H9 (cell line): Measurements from ENCODE around the gene CASQ1. TPM values are rescaled to one million over a fixed set of nuclear protein-coding genes. Genes with fewer than 3 reads are reported as not detected.

Experiments used
- DNase-seq: peaks from one replicate; pipeline ENCODE4 v3.0.0-alpha.2; 2017
- H2AFZ ChIP-seq: one replicate; pipeline ENCODE4 v1.6.1; 2013; ENCODE audit warnings: mild to moderate bottlenecking, low read length, control low read depth, moderate library complexity
- H2AK5ac ChIP-seq: 2 replicates; pipeline ENCODE4 v1.6.1; 2013; ENCODE audit warnings: low read length, control low read depth, mixed read lengths; ENCODE audit not compliant: insufficient read length
- H2BK120ac ChIP-seq: one replicate; pipeline ENCODE4 v1.6.1; 2013; ENCODE audit warnings: low read depth, mild to moderate bottlenecking, low read length, control low read depth, inconsistent platforms; ENCODE audit not compliant: poor library complexity, severe bottlenecking
- H2BK12ac ChIP-seq: 2 replicates; pipeline ENCODE4 v1.6.1; 2013; ENCODE audit warnings: low read length, control low read depth, mixed read lengths, low read depth; ENCODE audit not compliant: insufficient read length
- H2BK15ac ChIP-seq: 2 replicates; pipeline ENCODE4 v1.6.1; 2013; ENCODE audit warnings: low read depth, low read length, control low read depth
- H2BK20ac ChIP-seq: one replicate; pipeline ENCODE4 v1.6.1; 2013; ENCODE audit warnings: low read depth, mild to moderate bottlenecking, low read length, control low read depth, inconsistent platforms; ENCODE audit not compliant: poor library complexity, severe bottlenecking
- H2BK5ac ChIP-seq: 2 replicates; pipeline ENCODE4 v1.6.1; 2013; ENCODE audit warnings: low read length, control low read depth, mixed read lengths; ENCODE audit not compliant: insufficient read length
- H3K14ac ChIP-seq: 2 replicates; pipeline ENCODE4 v1.6.1; 2013; ENCODE audit warnings: low read length, control low read depth; ENCODE audit not compliant: insufficient read depth
- H3K18ac ChIP-seq: 2 replicates; pipeline ENCODE4 v1.6.1; 2013; ENCODE audit warnings: low read depth, mild to moderate bottlenecking, mixed read lengths, low read length, control low read depth; ENCODE audit not compliant: insufficient read length
- H3K23ac ChIP-seq: 2 replicates; pipeline ENCODE4 v1.6.1; 2013; ENCODE audit warnings: low read length, control low read depth, mixed read lengths, low read depth; ENCODE audit not compliant: insufficient read length
- H3K23me2 ChIP-seq: 2 replicates; pipeline ENCODE4 v1.6.1; 2013; ENCODE audit warnings: low read depth, mild to moderate bottlenecking, mixed read lengths, low read length, control low read depth; ENCODE audit not compliant: insufficient read length, poor library complexity, severe bottlenecking
- H3K27ac ChIP-seq: 2 replicates; pipeline ENCODE4 v1.5.1; 2013; ENCODE audit warnings: low read length, control low read depth, mixed read lengths, low read depth; ENCODE audit not compliant: insufficient read length
- H3K27me3 ChIP-seq: 2 replicates; pipeline ENCODE4 v1.6.1; 2013; ENCODE audit warnings: low read length, control low read depth, inconsistent platforms; ENCODE audit not compliant: insufficient read depth
- H3K4ac ChIP-seq: 2 replicates; pipeline ENCODE4 v1.6.1; 2013; ENCODE audit warnings: low read depth, mild to moderate bottlenecking, control low read depth, inconsistent platforms, low read length, moderate library complexity
- H3K4me1 ChIP-seq: 2 replicates; pipeline ENCODE4 v1.6.1; 2013; ENCODE audit warnings: low read length, control low read depth, inconsistent platforms; ENCODE audit not compliant: insufficient read depth
- H3K4me2 ChIP-seq: 2 replicates; pipeline ENCODE4 v1.6.1; 2013; ENCODE audit warnings: low read length, control low read depth, mixed read lengths; ENCODE audit not compliant: insufficient read length, insufficient read depth
- H3K56ac ChIP-seq: 2 replicates; pipeline ENCODE4 v1.6.1; 2013; ENCODE audit warnings: low read depth, mild to moderate bottlenecking, mixed read lengths, low read length, control low read depth; ENCODE audit not compliant: insufficient read length
- H3K79me1 ChIP-seq: 2 replicates; pipeline ENCODE4 v1.6.1; 2013; ENCODE audit warnings: low read depth, mild to moderate bottlenecking, moderate library complexity, low read length, control low read depth, inconsistent platforms; ENCODE audit not compliant: insufficient read depth, poor library complexity, severe bottlenecking
- H3K79me2 ChIP-seq: 2 replicates; pipeline ENCODE4 v1.6.1; 2013; ENCODE audit warnings: low read length, control low read depth, inconsistent platforms; ENCODE audit not compliant: insufficient read depth
- H3K9ac ChIP-seq: 2 replicates; pipeline ENCODE4 v1.6.1; 2013; ENCODE audit warnings: low read length, control low read depth, mixed read lengths; ENCODE audit not compliant: insufficient read length; ENCODE audit errors: extremely low read depth
- H3K9me3 ChIP-seq: one replicate; pipeline ENCODE4 v1.6.1; 2013; ENCODE audit warnings: low read depth, low read length, inconsistent platforms; ENCODE audit not compliant: control insufficient read depth
- H3T11ph ChIP-seq: one replicate; pipeline ENCODE4 v1.6.1; 2013; ENCODE audit warnings: mild to moderate bottlenecking, low read length, control low read depth, inconsistent platforms
- H4K20me1 ChIP-seq: one replicate; pipeline ENCODE4 v1.6.1; 2013; ENCODE audit not compliant: control insufficient read depth, insufficient read length, insufficient read depth
- H4K5ac ChIP-seq: 2 replicates; pipeline ENCODE4 v1.6.1; 2013; ENCODE audit warnings: low read depth, mild to moderate bottlenecking, mixed read lengths, low read length, control low read depth; ENCODE audit not compliant: insufficient read length
- H4K8ac ChIP-seq: replicated peaks from 2 replicates; pipeline ENCODE4 v1.6.1; 2013; ENCODE audit warnings: low read length, control low read depth, mixed read lengths, low read depth; ENCODE audit not compliant: insufficient read length
- H4K91ac ChIP-seq: 2 replicates; pipeline ENCODE4 v1.6.1; 2013; ENCODE audit warnings: low read depth, mild to moderate bottlenecking, moderate library complexity, mixed read lengths, low read length, control low read depth; ENCODE audit not compliant: insufficient read length
- H3K27ac Mint-ChIP-seq, 3 experiments: 2 replicates in 2 of 3; 3 replicates in 1 of 3; pipeline ENCODE4 v1.8.0; 2020 to 2021; ENCODE audit warnings: mixed read lengths in 3 of 3, mild to moderate bottlenecking in 1 of 3, moderate library complexity in 1 of 3
- H3K27me3 Mint-ChIP-seq: 2 replicates; pipeline ENCODE4 v1.8.0; 2021; ENCODE audit warnings: low read depth, mild to moderate bottlenecking, moderate library complexity, mixed read lengths
- H3K36me3 Mint-ChIP-seq, 3 experiments: 2 replicates in 2 of 3; 3 replicates in 1 of 3; pipeline ENCODE4 v1.8.0; 2020 to 2021; ENCODE audit warnings: low read depth in 3 of 3, mixed read lengths in 3 of 3; ENCODE audit not compliant: insufficient read depth in 1 of 3
- H3K4me1 Mint-ChIP-seq, 2 experiments: 2 replicates each; pipeline ENCODE4 v1.8.0; 2020; ENCODE audit warnings: mixed read lengths in 2 of 2
- H3K4me3 Mint-ChIP-seq, 2 experiments: 2 replicates in 1 of 2; 3 replicates in 1 of 2; pipeline ENCODE4 v1.8.0; 2020 to 2021; ENCODE audit warnings: mild to moderate bottlenecking in 2 of 2, mixed read lengths in 2 of 2, moderate library complexity in 1 of 2
- H3K9me3 Mint-ChIP-seq, 2 experiments: 2 replicates in 1 of 2; 3 replicates in 1 of 2; pipeline ENCODE4 v1.8.0; 2020; ENCODE audit warnings: mild to moderate bottlenecking in 2 of 2, mixed read lengths in 2 of 2, moderate library complexity in 1 of 2
- CTCF ChIP-seq: fragments of 200-600 bp; sonication (generic); conservative IDR thresholded peaks from 3 replicates; pipeline ENCODE4 v1.8.0; 2021; ENCODE audit warnings: antibody characterized with exemption, mild to moderate bottlenecking
- WGBS: extraction: QIAGEN DNeasy Blood & Tissue Kit; methylation state at CpG from one replicate; pipeline ENCODE4 v1.1.7; 2013; ENCODE audit warnings: missing lambda C conversion rate, low lambda C conversion rate, mixed read lengths; ENCODE audit not compliant: insufficient read length; ENCODE audit errors: extremely low coverage; 5-methylcytosine and 5-hydroxymethylcytosine counted together
- total RNA-seq: library from RNA; stranded (reverse); gene quantifications from 2 replicates; pipeline ENCODE4 v1.2.1, GENCODE V29; 2021

CASQ1 gene
- total RNA-seq, 1 experiment from 2014 or later = 0.55 TPM

- Histone ChIP-seq H2BK20ac (no peak overlapping the region), H4K91ac (no peak overlapping the region), H3K18ac (no peak overlapping the region), H3K79me2 (no peaks in the 10 kb centered on the region), H3K56ac (no peak overlapping the region), H3K23me2 (peaks cover 9% of the 10 kb centered on the region), H2BK12ac (no peak overlapping the region), H4K5ac (no peak overlapping the region), H2BK120ac (no peak overlapping the region), H3T11ph (no peak overlapping the region), H3K23ac (no peak overlapping the region), H2BK15ac (no peak overlapping the region), H3K4ac (no peak overlapping the region), H3K4me2 (no peak overlapping the region), H2BK5ac (no peak overlapping the region), H4K8ac (no peak overlapping the region), H2AK5ac (no peak overlapping the region), H3K9ac (no peak overlapping the region), H3K79me1 (no peaks in the 10 kb centered on the region), H3K4me1 (peaks cover 21% of the 10 kb centered on the region; the same call in 1 of the 2 replicates), H3K14ac (no peak overlapping the region), H3K27ac (no peak overlapping the region), H3K9me3 (no peaks in the 10 kb centered on the region), H4K20me1 (no peaks in the 10 kb centered on the region), H2AFZ (no peak overlapping the region), H3K27me3 (no peaks in the 10 kb centered on the region)
- Mint-ChIP-seq H3K4me1 (peaks cover 67% of the 10 kb centered on the region in 2 experiments), H3K27me3 (no peaks in the 10 kb centered on the region), H3K27ac (peak overlapping the region; percentile 20 to 87 (median 72); a peak in 5 of 7 replicates), H3K9me3 (no peaks in the 10 kb centered on the region; a peak in 1 of 5 replicates), H3K4me3 (peak overlapping the region in 1 of 2 experiments; percentile 53; a peak in 1 of 5 replicates), H3K36me3 (peaks cover 32 to 73% (median 35%) of the 10 kb centered on the region in 3 experiments)
- no peak for TF ChIP-seq CTCF
- DNase-seq = no peak
- WGBS = no CpG with 5 or more reads among the region's 7 CpGs
These were observed 19.1 kb downstream of the CASQ1 start for GRCh38 chr1:160209321-160210046.
